ENCODE results near the gene AP1G1. TPM values are rescaled to one million over a fixed set of nuclear protein-coding genes. Genes with fewer than 3 reads are reported as not detected.
A peak's percentile ranks its signal among the peaks of the same experiment; 100 is the strongest.

AP1G1 gene
- total RNA-seq, 1 experiment from 2014 or later = 79.2 TPM

DNA sequence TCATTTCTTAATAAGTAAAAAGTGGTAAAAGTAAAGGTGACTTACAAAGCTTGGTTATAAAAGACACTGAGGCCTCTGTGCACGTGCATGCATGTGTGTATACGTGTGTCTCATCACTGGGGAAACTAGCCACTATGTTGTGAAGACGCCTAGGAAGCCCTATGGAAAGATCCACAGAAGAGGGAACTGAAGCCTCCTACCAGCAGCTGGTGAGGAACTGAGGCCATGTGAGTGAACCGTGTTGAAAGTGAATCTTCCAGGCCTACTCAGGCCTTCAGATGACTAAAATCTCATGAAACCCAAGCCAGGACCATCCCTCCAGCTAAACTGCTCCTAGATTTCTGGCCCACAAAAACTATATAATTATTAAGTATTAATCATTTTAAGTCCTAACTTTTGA, 107.8 kb downstream of the AP1G1 start:
- no peak for DNase-seq
- Histone ChIP-seq H3K27ac (ENCODE audit: insufficient read length, low read depth, low read length) (no peak overlapping the region), H3K4me1 (ENCODE audit: insufficient read depth, low read length) (0 out of 2 replicates have a peak, but pooled peaks cover 5% of the 10 kb centered on the region), H3K18ac (ENCODE audit: insufficient read length, low read depth, low read length) (no peak overlapping the region), H2BK120ac (ENCODE audit: low read depth, low read length, poor library complexity, severe bottlenecking) (no peak overlapping the region), H3K23me2 (ENCODE audit: insufficient read length, low read depth, low read length, poor library complexity, severe bottlenecking) (no peaks in the 10 kb centered on the region), H3K23ac (ENCODE audit: insufficient read length, low read depth, low read length) (no peak overlapping the region), H2AFZ (ENCODE audit: low read length) (no peak overlapping the region), H3K4me2 (ENCODE audit: insufficient read depth, insufficient read length, low read length) (no peak overlapping the region), H3K9ac (ENCODE audit: extremely low read depth, insufficient read length, low read length) (no peak overlapping the region), H2BK20ac (ENCODE audit: low read depth, low read length, poor library complexity, severe bottlenecking) (no peak overlapping the region), H4K8ac (replicated peaks; ENCODE audit: insufficient read length, low read depth, low read length) (no peak overlapping the region), H2BK15ac (ENCODE audit: low read depth, low read length) (no peak overlapping the region), H3K9me3 (ENCODE audit: control insufficient read depth, low read depth, low read length) (no peaks in the 10 kb centered on the region), H2BK5ac (ENCODE audit: insufficient read length, low read length) (no peak overlapping the region), H4K20me1 (ENCODE audit: control insufficient read depth, insufficient read depth, insufficient read length) (no peaks in the 10 kb centered on the region), H3K79me1 (ENCODE audit: insufficient read depth, low read depth, low read length, poor library complexity, severe bottlenecking) (no peaks in the 10 kb centered on the region), H3K14ac (ENCODE audit: insufficient read depth, low read length) (no peak overlapping the region), H2AK5ac (ENCODE audit: insufficient read length, low read length) (no peak overlapping the region), H2BK12ac (ENCODE audit: insufficient read length, low read depth, low read length) (no peak overlapping the region), H3T11ph (ENCODE audit: low read length) (no peak overlapping the region), H3K4ac (ENCODE audit: low read depth, low read length) (no peak overlapping the region), H3K79me2 (ENCODE audit: insufficient read depth, low read length) (no peaks in the 10 kb centered on the region; the same call in 1 of the 2 replicates), H3K56ac (ENCODE audit: insufficient read length, low read depth, low read length) (no peak overlapping the region), H4K91ac (ENCODE audit: insufficient read length, low read depth, low read length) (no peak overlapping the region), H4K5ac (ENCODE audit: insufficient read length, low read depth, low read length) (no peak overlapping the region), H3K27me3 (ENCODE audit: insufficient read depth, low read length) (no peaks in the 10 kb centered on the region)
- Mint-ChIP-seq H3K36me3 (ENCODE audit: insufficient read depth in 1 of 3, low read depth in 3 of 3) (peaks cover 11 to 55% (median 16%) of the 10 kb centered on the region in 3 experiments), H3K27me3 (ENCODE audit: low read depth) (no peaks in the 10 kb centered on the region), H3K27ac (peak overlapping the region in 1 of 3 experiments; percentile 70; a peak in 1 of 7 replicates), H3K4me1 (peaks cover 8 to 17% of the 10 kb centered on the region in 2 experiments), H3K4me3 (no peak overlapping the region), H3K9me3 (no peaks in the 10 kb centered on the region)
- no peak for TF ChIP-seq CTCF (conservative IDR thresholded peaks at IDR 0.05)
- WGBS (ENCODE audit: extremely low coverage, insufficient read length, low lambda C conversion rate) = no CpG with 5 or more reads among the region's 4 CpGs

Measured in H9 (cell line).